HCT116 (cell line): ENCODE results near the gene POLA1. TPM values are rescaled to one million over a fixed set of nuclear protein-coding genes. Genes with fewer than 3 reads are reported as not detected.

ENCODE experiments used
- ATAC-seq: fragments of 200-7000 bp; cut with Tn5 transposase; 2 replicates; pipeline ENCODE4 v1.9.1; 2020; ENCODE audit warnings: mild to moderate bottlenecking, moderate library complexity
- BruUV-seq: library from RNA; stranded (reverse); fragments of 400-500 nt; replicated peaks from 2 replicates; lab custom pipeline; 2021; lab: Mats Ljungman, UMichigan
- CTCF ChIA-PET: fragments of 300-600 bp; sonication (Branson Sonifier 250); formaldehyde crosslinking; loops from one replicate; lab custom pipeline; 2021; ENCODE audit warnings: antibody characterized with exemption; lab: Charles Lee
- POLR2A ChIA-PET: fragments of 300-600, 350-600 bp; sonication (Branson Sonifier 250); formaldehyde crosslinking; loops from one replicate; lab custom pipeline; 2021; ENCODE audit warnings: antibody characterized with exemption; lab: Charles Lee
- RAD21 ChIA-PET, 2 experiments: fragments of 300-600 bp; sonication (Branson Sonifier 250); formaldehyde crosslinking; loops; one replicate each; lab custom pipeline; 2023; ENCODE audit warnings: low total read pairs in 2 of 2; ENCODE audit not compliant: uncharacterized antibody in 2 of 2, unreplicated experiment in 2 of 2, low non-redundant PET in 1 of 2; lab: Charles Lee
- DNase-seq: peaks from one replicate; pipeline ENCODE4 v3.0.0-alpha.2; 2010; ENCODE audit warnings: low read depth, low spot score
- H2AFZ ChIP-seq: fragments of 200-600 bp; shearing (Covaris generic), sonication (generic); 2 replicates; pipeline ENCODE4 v1.6.1; 2017; ENCODE audit warnings: low read depth, mixed run types, mixed read lengths, antibody characterized with exemption, low read length; ENCODE audit not compliant: poor library complexity, severe bottlenecking
- H3K27ac ChIP-seq: 2 replicates; pipeline ENCODE4 v1.5.1; 2012; ENCODE audit warnings: low read depth, low read length
- H3K27me3 ChIP-seq: fragments of 200-600 bp; sonication (generic); 2 replicates; pipeline ENCODE4 v1.6.1; 2016; ENCODE audit warnings: mixed run types, low read length, mixed read lengths; ENCODE audit not compliant: insufficient read depth
- H3K36me3 ChIP-seq, 2 experiments: fragments of 200-500 bp in 1 of 2; fragments of 200-600 bp in 1 of 2; sonication (Bioruptor generic) in 1 of 2; sonication (generic) in 1 of 2; 2 replicates each; pipeline versions ENCODE4 v1.5.1 to v1.6.1; 2014 to 2016; ENCODE audit warnings: low read length in 2 of 2, inconsistent platforms in 1 of 2, mixed read lengths in 1 of 2, mixed run types in 1 of 2; ENCODE audit not compliant: insufficient read depth in 2 of 2, control insufficient read depth in 1 of 2
- H3K4me1 ChIP-seq, 2 experiments: fragments of 200-600 bp in 1 of 2; sonication (generic) in 1 of 2; 2 replicates each; pipeline versions ENCODE4 v1.5.1 to v1.6.1; 2012 to 2017; ENCODE audit warnings: low read length in 2 of 2, inconsistent platforms in 1 of 2, mild to moderate bottlenecking in 1 of 2, mixed read lengths in 1 of 2, mixed run types in 1 of 2, moderate library complexity in 1 of 2; ENCODE audit not compliant: insufficient read depth in 2 of 2, control insufficient read depth in 1 of 2
- H3K4me2 ChIP-seq: fragments of 200-600 bp; sonication (generic); 2 replicates; pipeline ENCODE4 v1.6.1; 2017; ENCODE audit warnings: mixed run types, low read length, mixed read lengths
- H3K4me3 ChIP-seq, 2 experiments: fragments of 200-600 bp in 1 of 2; sonication (generic) in 1 of 2; replicated peaks in 1 of 2; 2 replicates each; pipeline ENCODE4 v1.5.1; 2011 to 2016; ENCODE audit warnings: low read length in 2 of 2, control low read depth in 1 of 2, low read depth in 1 of 2, mild to moderate bottlenecking in 1 of 2, mixed read lengths in 1 of 2, mixed run types in 1 of 2
- H3K79me2 ChIP-seq: fragments of 200-600 bp; sonication (generic); 2 replicates; pipeline ENCODE4 v1.6.1; 2017; ENCODE audit warnings: mild to moderate bottlenecking, mixed run types, low read length, moderate library complexity, mixed read lengths; ENCODE audit not compliant: insufficient read depth
- H3K9ac ChIP-seq: fragments of 200-600 bp; sonication (generic); 2 replicates; pipeline ENCODE4 v1.6.1; 2016; ENCODE audit warnings: low read length, mixed read lengths
- H3K9me2 ChIP-seq: fragments of 200-600 bp; sonication (generic), shearing (Covaris generic); 2 replicates; pipeline ENCODE4 v1.6.1; 2017; ENCODE audit warnings: mixed run types, mild to moderate bottlenecking, moderate library complexity; ENCODE audit not compliant: insufficient read depth
- H3K9me3 ChIP-seq, 2 experiments: fragments of 200-500 bp in 1 of 2; fragments of 200-600 bp in 1 of 2; sonication (Bioruptor generic) in 1 of 2; sonication (generic) in 1 of 2; 2 replicates each; pipeline ENCODE4 v1.6.1; 2014 to 2017; ENCODE audit warnings: low read length in 2 of 2, mixed read lengths in 2 of 2, inconsistent platforms in 1 of 2, low read depth in 1 of 2, mild to moderate bottlenecking in 1 of 2, mixed run types in 1 of 2, moderate library complexity in 1 of 2; ENCODE audit not compliant: control insufficient read depth in 1 of 2, insufficient read depth in 1 of 2
- H4K20me1 ChIP-seq: fragments of 200-600 bp; sonication (generic), shearing (Covaris generic); 2 replicates; pipeline ENCODE4 v1.6.1; 2017; ENCODE audit warnings: mixed run types, mild to moderate bottlenecking, moderate library complexity; ENCODE audit not compliant: insufficient read depth
- CEBPB ChIP-seq: IDR thresholded peaks from 2 replicates; pipeline ENCODE4 v1.6.1; 2012; ENCODE audit warnings: low read depth
- ELF1 ChIP-seq: IDR thresholded peaks from 2 replicates; pipeline ENCODE4 v1.6.1; 2012; ENCODE audit warnings: low read depth, borderline replicate concordance
- EZH2 ChIP-seq: fragments of 200-600 bp; sonication (generic); IDR thresholded peaks from 2 replicates; pipeline ENCODE4 v1.6.1; 2017; ENCODE audit warnings: antibody characterized with exemption, mixed run types
- JUND ChIP-seq: IDR thresholded peaks from 2 replicates; pipeline ENCODE4 v1.6.1; 2012
- RAD21 ChIP-seq: IDR thresholded peaks from 2 replicates; pipeline ENCODE4 v1.6.1; 2012; ENCODE audit warnings: low read depth, mild to moderate bottlenecking
- SIN3A ChIP-seq: IDR thresholded peaks from 2 replicates; pipeline ENCODE4 v1.6.1; 2012; ENCODE audit warnings: low read depth
- SP1 ChIP-seq: IDR thresholded peaks from 2 replicates; pipeline ENCODE4 v1.6.1; 2012; ENCODE audit warnings: low read depth
- TCF7L2 ChIP-seq: IDR thresholded peaks from 2 replicates; pipeline ENCODE4 v1.7.0; 2011; ENCODE audit warnings: borderline replicate concordance, inconsistent platforms; ENCODE audit not compliant: insufficient read depth, insufficient read length; ENCODE audit errors: extremely low read depth
- YY1 ChIP-seq: IDR thresholded peaks from 2 replicates; pipeline ENCODE4 v1.6.1; 2011; ENCODE audit warnings: low read length, low read depth, moderate library complexity, mild to moderate bottlenecking; ENCODE audit not compliant: insufficient replicate concordance; ENCODE audit errors: extremely low read depth
- ZFX ChIP-seq: fragments of 450-650 bp; IDR thresholded peaks from 2 replicates; pipeline ENCODE4 v1.6.1; 2017
- ZNF274 ChIP-seq: fragments of 200-500 bp; sonication (Bioruptor generic); IDR thresholded peaks from 2 replicates; pipeline ENCODE4 v1.6.1; 2014; ENCODE audit warnings: mild to moderate bottlenecking, low read depth, low read length, inconsistent platforms
- intact Hi-C: fragments of 100-400 bp; cut with micrococcal nuclease; formaldehyde crosslinking; loops from 2 replicates; pipeline ENCODE4 v1.10.0; 2022
- total RNA-seq: library from RNA; stranded (reverse); gene quantifications from one replicate; pipeline ENCODE4 v1.2.1, GENCODE V29; 2021; ENCODE audit not compliant: unreplicated experiment
- TF ChIP-seq, protein P1 (sequence below): IDR thresholded peaks from 2 replicates; pipeline ENCODE4 v1.6.1; 2012; ENCODE audit warnings: low read depth
- TF ChIP-seq, protein P2 (sequence below): IDR thresholded peaks from 2 replicates; pipeline ENCODE4 v1.6.1; 2012

Gene POLA1
- total RNA-seq, 1 experiment from 2014 or later: 27.0 TPM

DNA sequence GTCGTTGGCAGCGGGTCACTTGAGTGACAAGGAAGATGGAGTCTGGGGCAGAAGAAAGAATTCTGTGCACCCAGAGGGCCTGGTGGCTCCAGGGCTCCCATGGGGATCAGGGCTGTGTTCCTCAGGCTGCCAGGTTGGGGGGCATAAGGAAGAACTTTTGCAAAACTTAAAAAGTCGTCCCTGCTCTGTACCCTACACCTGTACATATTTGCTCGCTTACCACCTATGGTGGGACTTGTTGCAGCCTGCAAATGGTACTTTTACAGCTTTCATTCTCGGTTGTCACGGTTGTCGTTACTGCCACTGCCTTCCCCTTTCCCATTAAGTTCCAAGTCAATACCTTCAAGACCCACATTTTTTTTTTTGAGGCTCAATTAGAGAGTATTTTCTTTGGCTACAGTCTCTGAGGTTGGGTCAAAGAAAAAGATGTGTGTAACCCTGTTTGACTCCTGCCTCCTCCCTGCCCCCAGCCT lies 312.9 kb downstream of the POLA1 start:
- H3K4me1 ChIP-seq: no peaks in the 10 kb centered on the region
- no peaks in the 10 kb centered on the region for H3K36me3 ChIP-seq
- RAD21 ChIA-PET: no interaction called here
- POLR2A ChIA-PET: no interaction called here
- H3K9ac ChIP-seq: no peak overlapping the region
- BruUV-seq: no TSS peak
- intact Hi-C loops: no loop called here
- no peak overlapping the region for H3K27ac ChIP-seq
- no peaks in the 10 kb centered on the region for H3K9me3 ChIP-seq
- H3K9me2 ChIP-seq: no peaks in the 10 kb centered on the region
- H3K4me2 ChIP-seq: no peak overlapping the region
- ATAC-seq: no peak
- no peaks in the 10 kb centered on the region for H3K79me2 ChIP-seq
- H3K4me3 ChIP-seq: no peak overlapping the region
- TF ChIP-seq JUND (no peak), TCF7L2 (no peak), ZNF274 (no peak), SIN3A (no peak), EZH2 (no peak), RAD21 (no peak), ELF1 (no peak), YY1 (no peak), CEBPB (no peak), SP1 (no peak), ZFX (no peak)
- TF ChIP-seq, protein P1, sequence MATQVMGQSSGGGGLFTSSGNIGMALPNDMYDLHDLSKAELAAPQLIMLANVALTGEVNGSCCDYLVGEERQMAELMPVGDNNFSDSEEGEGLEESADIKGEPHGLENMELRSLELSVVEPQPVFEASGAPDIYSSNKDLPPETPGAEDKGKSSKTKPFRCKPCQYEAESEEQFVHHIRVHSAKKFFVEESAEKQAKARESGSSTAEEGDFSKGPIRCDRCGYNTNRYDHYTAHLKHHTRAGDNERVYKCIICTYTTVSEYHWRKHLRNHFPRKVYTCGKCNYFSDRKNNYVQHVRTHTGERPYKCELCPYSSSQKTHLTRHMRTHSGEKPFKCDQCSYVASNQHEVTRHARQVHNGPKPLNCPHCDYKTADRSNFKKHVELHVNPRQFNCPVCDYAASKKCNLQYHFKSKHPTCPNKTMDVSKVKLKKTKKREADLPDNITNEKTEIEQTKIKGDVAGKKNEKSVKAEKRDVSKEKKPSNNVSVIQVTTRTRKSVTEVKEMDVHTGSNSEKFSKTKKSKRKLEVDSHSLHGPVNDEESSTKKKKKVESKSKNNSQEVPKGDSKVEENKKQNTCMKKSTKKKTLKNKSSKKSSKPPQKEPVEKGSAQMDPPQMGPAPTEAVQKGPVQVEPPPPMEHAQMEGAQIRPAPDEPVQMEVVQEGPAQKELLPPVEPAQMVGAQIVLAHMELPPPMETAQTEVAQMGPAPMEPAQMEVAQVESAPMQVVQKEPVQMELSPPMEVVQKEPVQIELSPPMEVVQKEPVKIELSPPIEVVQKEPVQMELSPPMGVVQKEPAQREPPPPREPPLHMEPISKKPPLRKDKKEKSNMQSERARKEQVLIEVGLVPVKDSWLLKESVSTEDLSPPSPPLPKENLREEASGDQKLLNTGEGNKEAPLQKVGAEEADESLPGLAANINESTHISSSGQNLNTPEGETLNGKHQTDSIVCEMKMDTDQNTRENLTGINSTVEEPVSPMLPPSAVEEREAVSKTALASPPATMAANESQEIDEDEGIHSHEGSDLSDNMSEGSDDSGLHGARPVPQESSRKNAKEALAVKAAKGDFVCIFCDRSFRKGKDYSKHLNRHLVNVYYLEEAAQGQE: no peak
- TF ChIP-seq, protein P2, sequence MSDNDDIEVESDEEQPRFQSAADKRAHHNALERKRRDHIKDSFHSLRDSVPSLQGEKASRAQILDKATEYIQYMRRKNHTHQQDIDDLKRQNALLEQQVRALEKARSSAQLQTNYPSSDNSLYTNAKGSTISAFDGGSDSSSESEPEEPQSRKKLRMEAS: no peak
- TF ChIP-seq, all 23 proteins: peak for 0
- H4K20me1 ChIP-seq: no peaks in the 10 kb centered on the region
- H3K27me3 ChIP-seq: no peaks in the 10 kb centered on the region
- H2AFZ ChIP-seq: no peak overlapping the region
- CTCF ChIA-PET: no interaction called here
- no peak for DNase-seq
